ENCODE results near the gene PLEKHM1.
"Not testable (repeated sequence)": the region's sequence is repeated elsewhere in the genome, so short reads cannot be mapped to it uniquely, and the experiment has no call there.

Gene PLEKHM1

GRCh38 chr17:45469204-45469563 lies 21.3 kb downstream of the PLEKHM1 start:
- not testable (repeated sequence) for H3K4me3 ChIP-seq (ENCODE audit: control insufficient read depth, low read depth, low read length); DNase-seq (ENCODE audit: low read depth)

- DNase-seq (ENCODE audit: low read depth); H3K4me3 ChIP-seq (ENCODE audit: control insufficient read depth, low read depth, low read length): not testable (repeated sequence)
These were observed 22.0 kb downstream of the PLEKHM1 start for GRCh38 chr17:45468293-45469203.

- H3K4me3 ChIP-seq (ENCODE audit: control insufficient read depth, low read depth, low read length), result not testable (repeated sequence)
- DNase-seq (ENCODE audit: low read depth), result peak; percentile 25
These were observed 28.8 kb downstream of the PLEKHM1 start for GRCh38 chr17:45461524-45462327.

GRCh38 chr17:45460422-45460821 lies 30.1 kb downstream of the PLEKHM1 start:
- H3K4me3 ChIP-seq (ENCODE audit: control insufficient read depth, low read depth, low read length), result not testable (repeated sequence)

GRCh38 chr17:45454341-45454740 lies 36.2 kb downstream of the PLEKHM1 start:
- DNase-seq (ENCODE audit: low read depth); H3K4me3 ChIP-seq (ENCODE audit: control insufficient read depth, low read depth, low read length): not testable (repeated sequence)

More at GRCh38 chr17:45460422-45460821, 30.1 kb downstream of the PLEKHM1 start:
- not testable (repeated sequence) for DNase-seq (ENCODE audit: low read depth)

GRCh38 chr17:45453731-45454130 lies 36.8 kb downstream of the PLEKHM1 start:
- DNase-seq (ENCODE audit: low read depth); H3K4me3 ChIP-seq (ENCODE audit: control insufficient read depth, low read depth, low read length): not testable (repeated sequence)

- not testable (repeated sequence) for H3K4me3 ChIP-seq (ENCODE audit: control insufficient read depth, low read depth, low read length); DNase-seq (ENCODE audit: low read depth)
These were observed 37.3 kb downstream of the PLEKHM1 start for GRCh38 chr17:45453225-45453534.

GRCh38 chr17:45452329-45453224 lies 37.9 kb downstream of the PLEKHM1 start:
- DNase-seq (ENCODE audit: low read depth); H3K4me3 ChIP-seq (ENCODE audit: control insufficient read depth, low read depth, low read length): not testable (repeated sequence)

- not testable (repeated sequence) for DNase-seq (ENCODE audit: low read depth); H3K4me3 ChIP-seq (ENCODE audit: control insufficient read depth, low read depth, low read length)
These were observed 38.9 kb downstream of the PLEKHM1 start for GRCh38 chr17:45451660-45452059.

GRCh38 chr17:45451131-45451530 lies 39.4 kb downstream of the PLEKHM1 start:
- no peak overlapping the region for H3K4me3 ChIP-seq (ENCODE audit: control insufficient read depth, low read depth, low read length)
- no peak for TF ChIP-seq CTCF (conservative IDR thresholded peaks at IDR 0.05; ENCODE audit: control insufficient read depth, insufficient read depth, low read depth, low read length)
- DNase-seq (ENCODE audit: low read depth), result no peak

GRCh38 chr17:45449708-45450329 lies 40.7 kb downstream of the PLEKHM1 start:
- not testable (repeated sequence) for DNase-seq (ENCODE audit: low read depth); H3K4me3 ChIP-seq (ENCODE audit: control insufficient read depth, low read depth, low read length)

- DNase-seq (ENCODE audit: low read depth); H3K4me3 ChIP-seq (ENCODE audit: control insufficient read depth, low read depth, low read length): not testable (repeated sequence)
These were observed 41.3 kb downstream of the PLEKHM1 start for GRCh38 chr17:45449260-45449659.

- DNase-seq (ENCODE audit: low read depth); H3K4me3 ChIP-seq (ENCODE audit: control insufficient read depth, low read depth, low read length): not testable (repeated sequence)
These were observed 42.0 kb downstream of the PLEKHM1 start for GRCh38 chr17:45448483-45448882.

- DNase-seq (ENCODE audit: low read depth); H3K4me3 ChIP-seq (ENCODE audit: control insufficient read depth, low read depth, low read length): not testable (repeated sequence)
These were observed 42.5 kb downstream of the PLEKHM1 start for GRCh38 chr17:45448066-45448465.

GRCh38 chr17:45447650-45448049 lies 42.9 kb downstream of the PLEKHM1 start:
- not testable (repeated sequence) for DNase-seq (ENCODE audit: low read depth); H3K4me3 ChIP-seq (ENCODE audit: control insufficient read depth, low read depth, low read length)

- peak; percentile 51 for DNase-seq (ENCODE audit: low read depth)
These were observed 43.5 kb downstream of the PLEKHM1 start for GRCh38 chr17:45446872-45447625.

More at GRCh38 chr17:45446872-45447625, 43.5 kb downstream of the PLEKHM1 start:
- not testable (repeated sequence) for H3K4me3 ChIP-seq (ENCODE audit: control insufficient read depth, low read depth, low read length)

All from fibroblast of mammary gland (primary cell).